IMR-90 (cell line): ENCODE data around the gene CCDC69. TPM values are rescaled to one million over a fixed set of nuclear protein-coding genes. Genes with fewer than 3 reads are reported as not detected.

Experiments
- ATAC-seq: fragments of 200-7000 bp; cut with Tn5 transposase; 2 replicates; pipeline ENCODE4 v1.9.1; 2020; ENCODE audit warnings: low read depth, mild to moderate bottlenecking, moderate library complexity
- BruUV-seq: library from RNA; stranded (reverse); fragments of 400-500 nt; replicated peaks from 2 replicates; lab custom pipeline; 2021; lab: Mats Ljungman, UMichigan
- CTCF ChIA-PET: fragments of 300-600 bp; formaldehyde crosslinking; extraction: SDS; loops from one replicate; lab custom pipeline; 2021; ENCODE audit warnings: antibody characterized with exemption; lab: Yijun Ruan, JAX
- POLR2A ChIA-PET: fragments of 300-600 bp; sonication (Branson Sonifier 250); formaldehyde crosslinking; loops from one replicate; lab custom pipeline; 2022; ENCODE audit warnings: antibody characterized with exemption; ENCODE audit not compliant: unreplicated experiment; lab: Charles Lee
- DNase-seq: peaks from one replicate; pipeline ENCODE4 v3.0.0; 2013
- H2AFZ ChIP-seq: replicated peaks from 2 replicates; pipeline ENCODE3; 2013; ENCODE audit warnings: low read length, mild to moderate bottlenecking; ENCODE audit not compliant: poor library complexity
- H2AK5ac ChIP-seq: 2 replicates; pipeline ENCODE4 v1.6.1; 2013; ENCODE audit warnings: low read depth, low read length, inconsistent platforms
- H2AK9ac ChIP-seq: replicated peaks from 2 replicates; pipeline ENCODE3; 2013; ENCODE audit warnings: mild to moderate bottlenecking, low read depth, low read length, moderate library complexity; ENCODE audit not compliant: poor library complexity
- H2BK120ac ChIP-seq: 2 replicates; pipeline ENCODE4 v1.6.1; 2013; ENCODE audit warnings: low read depth, low read length, inconsistent platforms
- H2BK15ac ChIP-seq: 3 replicates; pipeline ENCODE4 v1.6.1; 2013; ENCODE audit warnings: low read depth, low read length, inconsistent platforms
- H2BK20ac ChIP-seq: 2 replicates; pipeline ENCODE4 v1.6.1; 2013; ENCODE audit warnings: low read depth, mild to moderate bottlenecking, inconsistent platforms, low read length, moderate library complexity
- H2BK5ac ChIP-seq: 2 replicates; pipeline ENCODE4 v1.6.1; 2013; ENCODE audit warnings: mild to moderate bottlenecking, low read depth, low read length, inconsistent platforms; ENCODE audit not compliant: poor library complexity, severe bottlenecking
- H3K14ac ChIP-seq: replicated peaks from 2 replicates; pipeline ENCODE4 v1.6.1; 2013; ENCODE audit warnings: low read depth, low read length, inconsistent platforms
- H3K18ac ChIP-seq: 2 replicates; pipeline ENCODE4 v1.6.1; 2013; ENCODE audit warnings: low read depth, low read length, control low read depth
- H3K23ac ChIP-seq: 2 replicates; pipeline ENCODE4 v1.6.1; 2013; ENCODE audit warnings: low read depth, low read length, inconsistent platforms
- H3K27ac ChIP-seq: 2 replicates; pipeline ENCODE4 v1.5.1; 2013; ENCODE audit warnings: mild to moderate bottlenecking, control low read depth, low read length; ENCODE audit not compliant: insufficient read depth
- H3K27me3 ChIP-seq: 2 replicates; pipeline ENCODE4 v1.6.1; 2013; ENCODE audit warnings: low read length; ENCODE audit not compliant: control insufficient read depth, insufficient read depth
- H3K36me3 ChIP-seq: 2 replicates; pipeline ENCODE4 v1.6.1; 2013; ENCODE audit warnings: low read length, mixed read lengths; ENCODE audit not compliant: control insufficient read depth, insufficient read depth
- H3K4ac ChIP-seq: 2 replicates; pipeline ENCODE4 v1.6.1; 2013; ENCODE audit warnings: low read depth, low read length, inconsistent platforms
- H3K4me1 ChIP-seq: 2 replicates; pipeline ENCODE4 v1.6.1; 2013; ENCODE audit warnings: low read length, mixed read lengths; ENCODE audit not compliant: control insufficient read depth, insufficient read depth
- H3K4me2 ChIP-seq: 2 replicates; pipeline ENCODE4 v1.6.1; 2013; ENCODE audit warnings: low read depth, mild to moderate bottlenecking, control low read depth, low read length, moderate library complexity
- H3K4me3 ChIP-seq: 2 replicates; pipeline ENCODE4 v1.5.1; 2013; ENCODE audit warnings: low read depth, mild to moderate bottlenecking, control low read depth, low read length, moderate library complexity; ENCODE audit not compliant: insufficient read depth
- H3K56ac ChIP-seq: 2 replicates; pipeline ENCODE4 v1.6.1; 2013; ENCODE audit warnings: low read length, inconsistent platforms; ENCODE audit not compliant: insufficient read depth; ENCODE audit errors: extremely low read depth
- H3K79me1 ChIP-seq, 2 experiments: 2 replicates each; pipeline ENCODE4 v1.6.1; 2013; ENCODE audit warnings: low read length in 2 of 2, inconsistent platforms in 1 of 2, low read depth in 1 of 2
- H3K9ac ChIP-seq: 2 replicates; pipeline ENCODE4 v1.6.1; 2013; ENCODE audit warnings: low read depth, low read length, control low read depth
- H3K9me1 ChIP-seq: 2 replicates; pipeline ENCODE4 v1.6.1; 2013; ENCODE audit warnings: low read length, inconsistent platforms; ENCODE audit not compliant: insufficient read depth
- H3K9me3 ChIP-seq: 2 replicates; pipeline ENCODE4 v1.6.1; 2013; ENCODE audit warnings: low read length; ENCODE audit not compliant: control insufficient read depth, insufficient read depth
- H4K20me1 ChIP-seq: 2 replicates; pipeline ENCODE4 v1.6.1; 2013; ENCODE audit warnings: low read length, inconsistent platforms; ENCODE audit not compliant: insufficient read depth
- H4K5ac ChIP-seq: 2 replicates; pipeline ENCODE4 v1.6.1; 2013; ENCODE audit warnings: mild to moderate bottlenecking, low read depth, low read length, control low read depth
- H4K8ac ChIP-seq, 2 experiments: 2 replicates each; pipeline ENCODE4 v1.6.1; 2013; ENCODE audit warnings: low read depth in 2 of 2, low read length in 2 of 2, control low read depth in 1 of 2, inconsistent platforms in 1 of 2
- H4K91ac ChIP-seq: 2 replicates; pipeline ENCODE4 v1.6.1; 2013; ENCODE audit warnings: low read depth, low read length, inconsistent platforms; ENCODE audit not compliant: insufficient read depth
- BHLHE40 ChIP-seq: fragments of 150-350 bp; IDR thresholded peaks from 2 replicates; pipeline ENCODE4 v1.6.1; 2016; ENCODE audit warnings: mild to moderate bottlenecking, low read depth, low read length
- CEBPB ChIP-seq: IDR thresholded peaks from 2 replicates; pipeline ENCODE4 v1.6.1; 2012; ENCODE audit warnings: low read depth, low read length, improper control_type of control experiment
- CHD1 ChIP-seq: IDR thresholded peaks from 2 replicates; pipeline ENCODE4 v1.6.1; 2012; ENCODE audit warnings: low read depth, low read length, improper control_type of control experiment
- CTCF ChIP-seq: conservative IDR thresholded peaks from 2 replicates; pipeline ENCODE4 v1.5.1; 2012; ENCODE audit warnings: mild to moderate bottlenecking, low read depth, low read length, improper control_type of control experiment
- ELK1 ChIP-seq: fragments of 150-350 bp; IDR thresholded peaks from 2 replicates; pipeline ENCODE4 v1.6.1; 2016; ENCODE audit warnings: low read depth, mild to moderate bottlenecking, low read length, moderate library complexity, borderline replicate concordance
- FOS ChIP-seq: fragments of 150-350 bp; IDR thresholded peaks from 2 replicates; pipeline ENCODE4 v1.6.1; 2016; ENCODE audit warnings: low read depth, low read length
- MAFK ChIP-seq: IDR thresholded peaks from 2 replicates; pipeline ENCODE4 v1.6.1; 2012; ENCODE audit warnings: low read depth, low read length, improper control_type of control experiment
- MAZ ChIP-seq: IDR thresholded peaks from 2 replicates; pipeline ENCODE4 v1.6.1; 2012; ENCODE audit warnings: low read depth, mild to moderate bottlenecking, low read length, improper control_type of control experiment, moderate library complexity, borderline replicate concordance
- MXI1 ChIP-seq: IDR thresholded peaks from 2 replicates; pipeline ENCODE4 v1.6.1; 2012; ENCODE audit warnings: low read depth, mild to moderate bottlenecking, low read length, moderate library complexity, borderline replicate concordance
- NFE2L2 ChIP-seq: fragments of 150-350 bp; IDR thresholded peaks from 2 replicates; pipeline ENCODE4 v1.6.1; 2016; ENCODE audit warnings: low read depth, mild to moderate bottlenecking, low read length
- POLR2A ChIP-seq: IDR thresholded peaks from 2 replicates; pipeline ENCODE4 v1.6.1; 2012; ENCODE audit warnings: mild to moderate bottlenecking, low read depth, low read length
- RAD21 ChIP-seq: IDR thresholded peaks from 2 replicates; pipeline ENCODE4 v1.6.1; 2012; ENCODE audit warnings: low read length, improper control_type of control experiment
- RCOR1 ChIP-seq: IDR thresholded peaks from 2 replicates; pipeline ENCODE4 v1.6.1; 2012; ENCODE audit warnings: mild to moderate bottlenecking, low read length, improper control_type of control experiment; ENCODE audit not compliant: insufficient replicate concordance
- RFX5 ChIP-seq: IDR thresholded peaks from 2 replicates; pipeline ENCODE4 v1.8.0; 2012; ENCODE audit warnings: low read depth, mild to moderate bottlenecking, low read length, moderate library complexity
- SMC3 ChIP-seq: fragments of 150-350 bp; IDR thresholded peaks from 2 replicates; pipeline ENCODE4 v1.6.1; 2016; ENCODE audit warnings: low read depth, mild to moderate bottlenecking, antibody characterized with exemption, low read length, moderate library complexity
- USF2 ChIP-seq: fragments of 150-350 bp; IDR thresholded peaks from 2 replicates; pipeline ENCODE4 v1.6.1; 2017; ENCODE audit warnings: mild to moderate bottlenecking, antibody characterized with exemption, low read length, low read depth
- WGBS, 2 experiments: methylation state at CpG; one replicate each; pipeline versions ENCODE4 v1.1.5 to v1.1.7; 2013; ENCODE audit warnings: missing lambda C conversion rate in 2 of 2; ENCODE audit not compliant: insufficient read length in 1 of 2; ENCODE audit errors: extremely low coverage in 2 of 2; 5-methylcytosine and 5-hydroxymethylcytosine counted together
- dilution Hi-C: fragments of 300-500 bp; cut with HindIII; formaldehyde crosslinking; loops from one replicate; pipeline ENCODE4 v1.14.3; 2018; ENCODE audit warnings: low sequenced_read_pairs; ENCODE audit not compliant: unreplicated experiment
- in situ Hi-C: fragments of 300-500 bp; cut with MboI; formaldehyde crosslinking; loops from 3 replicates; pipeline ENCODE4 v1.14.3; 2019; ENCODE audit warnings: low sequenced_read_pairs, inconsistent platforms, mixed read lengths
- intact Hi-C: fragments of 100-400 bp; cut with micrococcal nuclease; formaldehyde crosslinking; loops from 2 replicates; pipeline ENCODE4 v1.10.0; 2022
- polyA plus RNA-seq, 3 experiments: library from polyadenylated mRNA; depleted of rRNA; stranded (reverse); fragments of >200 nt; gene quantifications; 2 replicates each; pipeline ENCODE4 v1.2.3, GENCODE V29; 2012; ENCODE audit warnings: low replicate concordance in 1 of 3
- total RNA-seq: library from RNA; depleted of rRNA; stranded (reverse); fragments of >200 nt; gene quantifications from 2 replicates; pipeline ENCODE4 v1.2.3, GENCODE V29; 2012

CCDC69 gene
- total and polyA plus RNA-seq, 2 of the 4 experiments (the other 2 are of a cell fraction), result 0.36 to 0.48 TPM

- no peak overlapping the region for H3K18ac ChIP-seq
- no peaks in the 10 kb centered on the region for H3K4me1 ChIP-seq
- H3K27me3 ChIP-seq, result peaks cover 33% of the 10 kb centered on the region
- H3K36me3 ChIP-seq, result no peaks in the 10 kb centered on the region
- no peak overlapping the region for H2AK5ac ChIP-seq
- in situ Hi-C loops, result no loop called here
- no peak overlapping the region for H3K4me2 ChIP-seq
- H4K5ac ChIP-seq, result no peak overlapping the region
- no peak for ATAC-seq
- H2BK20ac ChIP-seq, result no peak overlapping the region
- H2BK120ac ChIP-seq, result no peak overlapping the region
- no peaks in the 10 kb centered on the region for H3K79me1 ChIP-seq
- H2BK5ac ChIP-seq, result no peak overlapping the region
- no peaks in the 10 kb centered on the region for H3K9me3 ChIP-seq
- no peak overlapping the region for H3K23ac ChIP-seq
- no peak for DNase-seq
- intact Hi-C loops, result no loop called here
- dilution Hi-C loops, result no loop called here
- H3K4ac ChIP-seq, result no peak overlapping the region
- H3K14ac ChIP-seq, result no peak overlapping the region
- ChIA-PET POLR2A (no interaction called here), CTCF (no interaction called here)
- H2AFZ ChIP-seq, result no peak overlapping the region
- H4K8ac ChIP-seq, result no peak overlapping the region
- H3K4me3 ChIP-seq, result no peak overlapping the region
- BruUV-seq, result no TSS peak
- no peaks in the 10 kb centered on the region for H3K9me1 ChIP-seq
- H3K27ac ChIP-seq, result no peak overlapping the region
- H4K91ac ChIP-seq, result no peak overlapping the region
- no peak overlapping the region for H2AK9ac ChIP-seq
- H4K20me1 ChIP-seq, result no peaks in the 10 kb centered on the region
- no peak overlapping the region for H3K9ac ChIP-seq
- WGBS, 2 experiments, result 62% methylated on average over 2 of the region's 3 CpGs; no CpG with 5 or more reads in 1 of the 2 experiments
- H2BK15ac ChIP-seq, result no peak overlapping the region
- TF ChIP-seq RAD21, result no peak
- TF ChIP-seq BHLHE40, result no peak
- no peak for TF ChIP-seq CTCF
- no peak for TF ChIP-seq MAZ
- TF ChIP-seq FOS, result no peak
- TF ChIP-seq NFE2L2, result no peak
- no peak for TF ChIP-seq SMC3
- TF ChIP-seq ELK1, result no peak
- no peak for TF ChIP-seq USF2
- no peak for TF ChIP-seq CHD1
- no peak for TF ChIP-seq MXI1
- no peak for TF ChIP-seq RCOR1
- no peak for TF ChIP-seq CEBPB
- TF ChIP-seq POLR2A, result no peak
- TF ChIP-seq MAFK, result no peak
- no peak for TF ChIP-seq RFX5
- no peak overlapping the region for H3K56ac ChIP-seq
These were observed 20.3 kb upstream of the CCDC69 start for GRCh38 chr5:151244206-151244605.
